ENCODE measurements around the gene PIK3CD. TPM values are rescaled to one million over a fixed set of nuclear protein-coding genes. Genes with fewer than 3 reads are reported as not detected.

PIK3CD gene
- total and polyA plus RNA-seq, 2 of the 4 experiments (the other 2 are of a cell fraction): 5.0 to 12.1 TPM

DNA sequence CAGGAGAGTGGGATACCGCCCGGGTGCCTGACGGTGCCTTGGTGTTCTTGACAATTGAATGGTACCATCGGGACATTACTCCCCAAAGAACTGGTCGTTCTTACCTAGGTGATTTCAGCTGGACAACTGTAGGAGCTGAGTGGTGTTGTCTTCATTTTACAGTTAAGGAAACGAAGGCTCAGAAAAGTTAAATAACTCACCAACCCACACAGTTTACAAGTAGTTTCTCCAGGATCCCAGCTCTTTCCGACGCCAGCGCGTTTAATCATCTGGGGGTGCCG lies 1.6 kb downstream of the PIK3CD start:
- Histone ChIP-seq H2BK120ac (ENCODE audit: low read depth, low read length) (no peak overlapping the region), H4K91ac (ENCODE audit: insufficient read depth, low read depth, low read length) (no peak overlapping the region), H3K14ac (replicated peaks; ENCODE audit: low read depth, low read length) (no peak overlapping the region), H3K18ac (ENCODE audit: low read depth, low read length) (no peak overlapping the region), H2AFZ (replicated peaks; ENCODE audit: low read length, poor library complexity) (no peak overlapping the region), H2AK5ac (ENCODE audit: low read depth, low read length) (no peak overlapping the region), H4K20me1 (ENCODE audit: insufficient read depth, low read length) (no peaks in the 10 kb centered on the region), H3K27ac (ENCODE audit: insufficient read depth, low read length) (no peak overlapping the region), H3K9me3 (ENCODE audit: control insufficient read depth, insufficient read depth, low read length) (no peaks in the 10 kb centered on the region), H3K9me1 (ENCODE audit: insufficient read depth, low read length) (no peaks in the 10 kb centered on the region), H3K4me2 (ENCODE audit: low read depth, low read length) (no peak overlapping the region), H4K8ac (ENCODE audit: low read depth in 2 of 2, low read length in 2 of 2) (no peak overlapping the region), H3K23ac (ENCODE audit: low read depth, low read length) (no peak overlapping the region), H3K56ac (ENCODE audit: extremely low read depth, insufficient read depth, low read length) (no peak overlapping the region), H3K79me1 (ENCODE audit: low read depth in 1 of 2, low read length in 2 of 2) (no peaks in the 10 kb centered on the region), H4K5ac (ENCODE audit: low read depth, low read length) (no peak overlapping the region), H3K4ac (ENCODE audit: low read depth, low read length) (no peak overlapping the region), H2AK9ac (replicated peaks; ENCODE audit: low read depth, low read length, poor library complexity) (no peak overlapping the region), H2BK5ac (ENCODE audit: low read depth, low read length, poor library complexity, severe bottlenecking) (no peak overlapping the region), H2BK20ac (ENCODE audit: low read depth, low read length) (no peak overlapping the region), H2BK15ac (ENCODE audit: low read depth, low read length) (no peak overlapping the region), H3K4me3 (ENCODE audit: insufficient read depth, low read depth, low read length) (no peak overlapping the region), H3K4me1 (ENCODE audit: control insufficient read depth, insufficient read depth, low read length) (0 out of 2 replicates have a peak, but pooled peaks cover 1% of the 10 kb centered on the region), H3K27me3 (ENCODE audit: control insufficient read depth, insufficient read depth, low read length) (peaks cover 29% of the 10 kb centered on the region; the same call in 1 of the 2 replicates), H3K36me3 (ENCODE audit: control insufficient read depth, insufficient read depth, low read length) (no peaks in the 10 kb centered on the region), H3K9ac (ENCODE audit: low read depth, low read length) (no peak overlapping the region)
- POLR2A ChIA-PET (ENCODE audit: unreplicated experiment): no interaction called here
- TF ChIP-seq NFE2L2 (IDR thresholded peaks at IDR 0.05; ENCODE audit: low read depth, low read length): no peak
- no peak for TF ChIP-seq MAFK (IDR thresholded peaks at IDR 0.05; ENCODE audit: low read depth, low read length)
- TF ChIP-seq MAZ (IDR thresholded peaks at IDR 0.05; ENCODE audit: borderline replicate concordance, low read depth, low read length): no peak
- TF ChIP-seq RCOR1 (IDR thresholded peaks at IDR 0.05; ENCODE audit: insufficient replicate concordance, low read length): no peak
- TF ChIP-seq RFX5 (IDR thresholded peaks at IDR 0.05; ENCODE audit: low read depth, low read length): no peak
- no peak for TF ChIP-seq CHD1 (IDR thresholded peaks at IDR 0.05; ENCODE audit: low read depth, low read length)
- TF ChIP-seq MXI1 (IDR thresholded peaks at IDR 0.05; ENCODE audit: borderline replicate concordance, low read depth, low read length): no peak
- TF ChIP-seq, protein P1, sequence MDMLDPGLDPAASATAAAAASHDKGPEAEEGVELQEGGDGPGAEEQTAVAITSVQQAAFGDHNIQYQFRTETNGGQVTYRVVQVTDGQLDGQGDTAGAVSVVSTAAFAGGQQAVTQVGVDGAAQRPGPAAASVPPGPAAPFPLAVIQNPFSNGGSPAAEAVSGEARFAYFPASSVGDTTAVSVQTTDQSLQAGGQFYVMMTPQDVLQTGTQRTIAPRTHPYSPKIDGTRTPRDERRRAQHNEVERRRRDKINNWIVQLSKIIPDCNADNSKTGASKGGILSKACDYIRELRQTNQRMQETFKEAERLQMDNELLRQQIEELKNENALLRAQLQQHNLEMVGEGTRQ (IDR thresholded peaks at IDR 0.05; ENCODE audit: low read depth, low read length): no peak
- TF ChIP-seq, protein P2, sequence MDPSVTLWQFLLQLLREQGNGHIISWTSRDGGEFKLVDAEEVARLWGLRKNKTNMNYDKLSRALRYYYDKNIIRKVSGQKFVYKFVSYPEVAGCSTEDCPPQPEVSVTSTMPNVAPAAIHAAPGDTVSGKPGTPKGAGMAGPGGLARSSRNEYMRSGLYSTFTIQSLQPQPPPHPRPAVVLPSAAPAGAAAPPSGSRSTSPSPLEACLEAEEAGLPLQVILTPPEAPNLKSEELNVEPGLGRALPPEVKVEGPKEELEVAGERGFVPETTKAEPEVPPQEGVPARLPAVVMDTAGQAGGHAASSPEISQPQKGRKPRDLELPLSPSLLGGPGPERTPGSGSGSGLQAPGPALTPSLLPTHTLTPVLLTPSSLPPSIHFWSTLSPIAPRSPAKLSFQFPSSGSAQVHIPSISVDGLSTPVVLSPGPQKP (IDR thresholded peaks at IDR 0.05; ENCODE audit: borderline replicate concordance, low read depth, low read length): no peak
- no CpG with 5 or more reads among the region's 11 CpGs for WGBS, 2 experiments (ENCODE audit: extremely low coverage in 2 of 2, insufficient read length in 1 of 2)
- no TSS peak for BruUV-seq (replicated peaks)
- in situ Hi-C loops (cut with MboI; ENCODE audit: low sequenced_read_pairs) (no loop called here), intact Hi-C loops (cut with micrococcal nuclease) (no loop called here), dilution Hi-C loops (cut with HindIII; ENCODE audit: low sequenced_read_pairs, unreplicated experiment) (no loop called here)
- ATAC-seq (ENCODE audit: low read depth) (no peak), DNase-seq (no peak)
- CTCF ChIA-PET: no interaction called here

Data from IMR-90 (cell line).